ENCODE measurements around the gene PPCDC.

PPCDC gene

DNA sequence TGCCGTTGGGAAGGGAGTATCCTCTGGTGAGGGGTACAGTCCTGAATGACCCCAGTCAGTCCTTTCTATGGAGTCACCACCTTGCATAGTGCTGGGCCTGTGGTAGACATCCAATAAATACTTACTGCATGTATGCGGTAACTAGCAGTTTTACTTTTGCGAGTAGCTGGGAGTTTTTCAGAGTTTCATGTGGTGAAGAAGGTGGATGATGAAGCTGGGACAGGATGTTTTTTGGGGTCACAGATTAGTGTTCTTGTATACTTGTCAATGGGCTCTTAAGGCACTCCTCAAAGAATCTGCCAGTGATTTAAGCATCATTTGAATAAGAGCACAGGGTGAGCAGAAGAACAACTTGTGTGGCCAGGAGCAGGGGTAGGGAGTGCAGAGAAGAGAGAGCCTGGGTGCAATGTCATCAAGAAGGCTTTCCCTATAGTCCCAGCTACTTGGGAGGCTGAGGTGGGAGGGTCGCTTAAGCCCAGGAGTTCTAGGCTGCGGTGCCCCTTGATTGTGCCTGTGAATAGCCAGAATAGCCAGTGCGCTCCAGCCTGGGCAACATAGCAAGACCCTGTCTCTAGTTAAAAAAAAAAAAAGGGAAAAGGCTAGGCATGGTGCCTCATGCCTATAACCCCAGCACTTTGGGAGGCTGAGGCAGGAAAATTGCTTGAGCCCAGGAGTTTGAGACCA, 22.1 kb downstream of the PPCDC start:
- no peak for DNase-seq

GRCh38 chr15:75048394-75048793, 25.0 kb downstream of the PPCDC start:
- DNase-seq, result no peak

DNA sequence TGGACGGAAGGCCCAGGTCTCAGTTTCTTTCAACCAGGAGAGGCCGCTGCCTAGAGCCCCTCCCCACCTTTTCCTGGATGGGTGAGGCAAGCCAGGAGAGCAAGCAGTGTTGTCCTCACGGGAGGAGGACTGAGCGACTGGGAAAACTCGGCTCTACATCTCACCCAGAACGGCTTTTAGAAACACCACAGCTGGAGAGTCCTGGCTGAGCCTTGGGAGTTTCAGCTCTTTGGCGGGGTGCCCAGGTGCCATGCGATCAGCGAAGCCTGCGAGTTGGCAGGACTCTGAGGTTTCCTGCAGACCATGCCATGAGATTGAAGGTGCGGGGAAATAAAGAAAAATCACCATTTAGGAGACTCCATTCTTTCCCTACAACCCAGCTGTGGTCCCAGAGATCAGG, 26.0 kb downstream of the PPCDC start:
- peak; percentile 67 for DNase-seq

DNA sequence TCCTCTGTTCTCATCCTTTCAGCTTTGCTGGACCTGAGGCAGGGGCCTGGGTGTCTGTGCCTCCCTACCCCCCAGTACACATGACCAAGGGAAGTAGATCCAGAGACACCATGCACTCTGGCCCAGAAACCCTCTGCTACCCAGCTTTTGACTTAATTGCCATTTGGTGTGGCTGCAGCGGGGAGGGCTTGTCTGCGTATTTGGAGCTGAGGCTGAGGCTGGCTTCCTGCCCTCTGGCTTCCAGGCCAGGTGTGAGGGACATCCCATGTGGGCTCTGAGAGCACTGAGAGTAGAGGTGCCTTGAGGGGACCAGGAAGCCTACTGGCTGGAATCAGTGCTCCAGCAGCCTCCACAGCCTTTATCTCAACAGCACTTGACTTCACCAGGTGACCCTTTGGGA, 26.9 kb downstream of the PPCDC start:
- no peak for DNase-seq

DNA sequence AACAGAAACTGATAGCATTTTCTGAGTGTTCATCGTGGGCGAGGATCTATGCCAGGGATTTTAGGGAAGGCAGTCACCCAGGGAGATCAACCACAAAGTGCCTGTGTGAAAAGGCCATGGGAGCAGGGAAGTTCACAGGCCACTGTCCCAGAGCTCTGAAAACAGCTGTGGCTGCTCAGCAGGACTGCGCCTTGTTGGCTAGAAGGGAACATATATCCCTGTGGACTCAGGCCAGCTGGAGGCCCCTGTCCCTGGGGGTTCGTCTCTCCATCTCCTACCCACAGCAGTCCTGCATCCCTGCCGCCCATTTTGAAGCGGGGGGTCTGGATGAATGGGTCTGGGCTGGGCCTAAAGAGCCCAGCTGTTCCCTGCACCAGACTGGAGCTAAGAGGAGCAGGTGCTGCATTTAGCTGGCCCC, 27.8 kb downstream of the PPCDC start:
- no peak for DNase-seq

DNA sequence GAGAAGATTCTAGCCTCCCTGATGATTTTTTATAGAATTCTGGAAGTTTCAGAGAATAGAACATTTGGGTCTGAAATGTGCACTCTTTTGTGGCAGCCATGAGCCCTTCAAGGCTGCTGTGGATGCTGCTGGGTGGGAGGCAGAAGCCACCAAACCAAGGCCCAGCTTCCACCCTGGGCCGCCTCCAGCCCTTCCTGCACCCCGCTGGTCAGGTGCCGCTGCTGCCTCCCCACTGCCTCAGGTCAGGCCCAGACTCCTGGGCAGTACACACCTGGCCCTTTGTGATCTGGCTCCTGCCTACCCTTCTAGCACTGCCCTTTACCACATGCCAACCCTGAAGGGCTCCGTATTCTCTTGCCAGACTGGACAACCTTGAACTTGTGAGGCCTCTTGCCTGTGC, 28.3 kb downstream of the PPCDC start:
- no peak for DNase-seq

DNA sequence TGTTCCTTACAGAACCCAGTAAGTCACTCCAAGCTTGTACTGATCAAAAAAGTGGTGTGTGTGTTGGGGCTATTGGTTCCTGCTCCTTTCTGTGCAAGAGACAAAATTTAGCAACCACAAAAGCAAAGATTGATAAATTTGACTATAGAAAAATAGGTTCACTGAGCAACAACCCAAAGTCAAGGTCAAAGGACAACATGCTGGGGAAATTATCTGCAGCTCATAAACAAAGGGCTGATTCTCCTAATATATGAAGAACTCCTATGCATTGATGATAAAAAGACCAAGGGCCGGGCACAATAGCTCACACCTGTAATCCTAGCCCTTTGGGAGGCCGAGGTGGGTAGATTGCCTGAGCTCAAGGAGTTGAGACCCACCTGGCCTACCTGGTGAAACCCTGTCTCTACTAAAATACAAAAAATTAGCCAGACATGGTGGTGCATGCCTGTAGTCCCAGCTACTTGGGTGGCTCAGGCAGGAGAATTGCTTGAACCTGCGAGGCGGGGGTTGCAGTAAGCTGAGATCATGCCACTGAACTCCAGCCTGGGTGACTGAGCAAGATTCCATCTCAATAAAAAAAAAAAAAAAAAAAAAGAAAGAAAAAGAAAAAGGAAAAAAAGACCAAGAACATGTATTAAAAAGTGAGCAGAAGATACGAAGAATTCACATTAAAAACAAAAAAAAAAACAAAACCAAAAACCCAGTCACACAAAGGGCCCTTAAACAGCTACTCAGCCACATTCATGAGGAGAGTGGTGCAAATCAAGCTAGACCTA, 29.8 kb downstream of the PPCDC start:
- no peak for DNase-seq

GRCh38 chr15:75053748-75054125, 30.3 kb downstream of the PPCDC start:
- no peak for DNase-seq

DNA sequence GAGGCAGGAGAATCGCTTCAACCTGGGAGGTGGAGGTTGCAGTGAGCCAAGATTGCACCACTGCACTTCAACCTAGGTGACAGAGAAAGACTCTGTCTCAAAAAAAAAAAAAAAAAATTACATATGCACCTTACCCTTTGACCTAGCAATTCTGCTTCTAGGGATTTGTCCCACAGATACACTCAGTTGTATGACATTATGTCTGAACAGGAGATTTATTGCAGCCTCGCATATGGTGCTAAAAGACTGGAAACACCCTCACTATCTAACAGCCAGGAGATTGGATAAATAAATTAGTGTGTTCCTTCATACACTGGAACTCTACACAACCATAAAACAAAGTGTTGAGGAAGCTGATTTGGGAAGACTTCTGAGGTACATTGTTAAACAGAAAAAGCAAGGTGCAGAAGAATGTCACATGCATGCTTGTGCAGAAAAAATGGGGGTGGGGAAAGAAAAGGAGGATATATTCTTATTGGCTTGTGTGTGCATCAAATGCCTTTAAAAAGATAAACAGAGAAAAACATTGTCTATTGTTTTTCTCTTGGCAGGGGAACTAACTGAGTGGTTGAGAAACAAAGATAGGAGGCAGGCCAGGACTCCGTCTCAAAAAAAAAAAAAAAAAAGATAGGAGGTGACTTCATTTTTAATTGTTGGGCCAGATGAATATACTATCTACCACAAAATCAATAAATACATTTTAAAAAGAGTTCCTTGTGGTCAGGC, 30.9 kb downstream of the PPCDC start:
- no peak for DNase-seq

- DNase-seq, result no peak
These were observed 32.6 kb downstream of the PPCDC start for GRCh38 chr15:75056036-75056435.

- DNase-seq, result no peak
These were observed 34.9 kb downstream of the PPCDC start for GRCh38 chr15:75058127-75058905.

GRCh38 chr15:75059607-75060006, 36.2 kb downstream of the PPCDC start:
- DNase-seq, result no peak

GRCh38 chr15:75061272-75061671, 37.9 kb downstream of the PPCDC start:
- no peak for DNase-seq

- no peak for DNase-seq
These were observed 39.3 kb downstream of the PPCDC start for GRCh38 chr15:75062706-75063105.

GRCh38 chr15:75063338-75063737, 39.9 kb downstream of the PPCDC start:
- DNase-seq, result no peak

- no peak for DNase-seq
These were observed 40.5 kb downstream of the PPCDC start for GRCh38 chr15:75063889-75064288.

GRCh38 chr15:75064846-75065245, 41.5 kb downstream of the PPCDC start:
- no peak for DNase-seq

DNA sequence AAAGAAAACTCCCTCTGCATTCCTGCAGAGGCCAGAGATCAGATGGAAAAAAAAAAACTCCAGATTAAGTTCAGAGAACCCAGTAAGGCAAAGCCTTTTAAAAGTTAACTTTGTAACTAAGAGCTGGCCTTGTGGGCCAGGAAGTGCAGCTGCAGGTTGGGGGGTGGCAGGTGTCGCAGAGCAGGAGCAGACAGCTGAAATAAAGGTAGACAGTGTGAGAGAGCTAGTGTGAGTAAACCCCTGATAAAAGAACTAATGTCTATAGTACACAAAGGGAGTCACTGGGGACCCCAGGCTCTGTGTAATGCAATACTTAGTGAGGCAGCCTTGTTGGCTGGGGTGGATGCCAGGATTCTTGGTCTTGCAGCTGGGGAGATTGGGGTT, 42.1 kb downstream of the PPCDC start:
- peak; percentile 50 for DNase-seq

- DNase-seq, result no peak
These were observed 42.6 kb downstream of the PPCDC start for GRCh38 chr15:75065851-75066509.

- no peak for DNase-seq
These were observed 43.9 kb downstream of the PPCDC start for GRCh38 chr15:75067123-75067830.

- DNase-seq, result no peak
These were observed 45.4 kb downstream of the PPCDC start for GRCh38 chr15:75068748-75069147.

All from NCI-H1092 (cell line).